ENCODE measurements around the gene TNFAIP8L1.

GRCh38 chr19:4641132-4641531 is 1.8 kb downstream of the TNFAIP8L1 start:
- TF ChIP-seq POLR2AphosphoS5 (IDR thresholded peaks at IDR 0.05; ENCODE audit: low read depth): no peak
- no peak for TF ChIP-seq CTCF (IDR thresholded peaks at IDR 0.05; ENCODE audit: insufficient read depth, low read length)
- TF ChIP-seq REST (IDR thresholded peaks at IDR 0.05; ENCODE audit: insufficient replicate concordance, low read depth): no peak
